Endothelial cell of umbilical vein (primary cell): ENCODE data around the gene NCS1. TPM values are rescaled to one million over a fixed set of nuclear protein-coding genes. Genes with fewer than 3 reads are reported as not detected.

Experiments used
- BruUV-seq: library from RNA; stranded (reverse); fragments of 400-500 nt; replicated peaks from 2 replicates; lab custom pipeline; 2021; lab: Mats Ljungman, UMichigan
- CTCF ChIA-PET: fragments of 300-600, 350-600 bp; sonication (Branson Sonifier 250); formaldehyde crosslinking; loops from one replicate; lab custom pipeline; 2021; ENCODE audit warnings: antibody characterized with exemption, inconsistent platforms; lab: Charles Lee
- POLR2A ChIA-PET: fragments of 300-600, 350-600 bp; sonication (Branson Sonifier 250); formaldehyde crosslinking; loops from one replicate; lab custom pipeline; 2021; ENCODE audit warnings: antibody characterized with exemption, inconsistent platforms; lab: Charles Lee
- DNase-seq: peaks from one replicate; pipeline ENCODE4 v3.0.0-alpha.2; 2011; ENCODE audit warnings: low read depth, low spot score
- FAIRE-seq: peaks from 2 replicates; lab custom pipeline; 2011; peaks lifted over from hg19 to GRCh38; lab: Jason Lieb, UNC
- H2AFZ ChIP-seq: 2 replicates; pipeline ENCODE4 v1.6.0; 2012; ENCODE audit warnings: low read depth, low read length, control low read depth, inconsistent platforms
- H3K27ac ChIP-seq: 2 replicates; pipeline ENCODE4 v1.5.1; 2011; ENCODE audit warnings: low read depth, mild to moderate bottlenecking, control low read depth, low read length, moderate library complexity; ENCODE audit not compliant: insufficient read depth
- H3K27me3 ChIP-seq, 2 experiments: 2 replicates each; pipeline versions ENCODE4 v1.6.0 to v1.6.1; 2011; ENCODE audit warnings: low read length in 2 of 2, mixed read lengths in 1 of 2; ENCODE audit not compliant: control insufficient read depth in 2 of 2, insufficient read depth in 2 of 2
- H3K36me3 ChIP-seq, 2 experiments: 2 replicates in 1 of 2; 3 replicates in 1 of 2; pipeline ENCODE4 v1.5.1; 2011; ENCODE audit warnings: low read length in 2 of 2, mild to moderate bottlenecking in 1 of 2, moderate library complexity in 1 of 2; ENCODE audit not compliant: control insufficient read depth in 2 of 2, insufficient read depth in 2 of 2; ENCODE audit errors: extremely low read depth in 1 of 2
- H3K4me1 ChIP-seq: 3 replicates; pipeline ENCODE4 v1.5.1; 2011; ENCODE audit warnings: mild to moderate bottlenecking, low read length; ENCODE audit not compliant: control insufficient read depth, insufficient read depth; ENCODE audit errors: extremely low read depth
- H3K4me2 ChIP-seq: 2 replicates; pipeline ENCODE4 v1.6.1; 2011; ENCODE audit warnings: low read length, control low read depth, mixed read lengths; ENCODE audit not compliant: insufficient read depth
- H3K4me3 ChIP-seq, 3 experiments: fragments of 200-600 bp in 1 of 3; sonication (generic), shearing (Covaris generic) in 1 of 3; replicated peaks in 1 of 3; 2 replicates each; pipeline ENCODE4 v1.5.1; 2011 to 2016; ENCODE audit warnings: control low read depth in 3 of 3, low read length in 3 of 3, mild to moderate bottlenecking in 2 of 3, inconsistent platforms in 1 of 3, low read depth in 1 of 3, moderate library complexity in 1 of 3; ENCODE audit not compliant: insufficient read depth in 1 of 3
- H3K79me2 ChIP-seq: 2 replicates; pipeline ENCODE4 v1.6.0; 2012; ENCODE audit warnings: low read length, inconsistent platforms; ENCODE audit not compliant: control insufficient read depth, insufficient read depth
- H3K9ac ChIP-seq: replicated peaks from 2 replicates; pipeline ENCODE3; 2011; ENCODE audit warnings: low read length, control low read depth; ENCODE audit not compliant: insufficient read depth; ENCODE audit errors: extremely low read depth
- H3K9me1 ChIP-seq: replicated peaks from 3 replicates; pipeline ENCODE4 v1.6.0; 2011; ENCODE audit warnings: mild to moderate bottlenecking, low read length; ENCODE audit not compliant: control insufficient read depth, insufficient read depth; ENCODE audit errors: extremely low read depth
- H3K9me3 ChIP-seq: replicated peaks from 2 replicates; pipeline ENCODE4 v1.5.1; 2012; ENCODE audit warnings: low read length, inconsistent platforms; ENCODE audit not compliant: control insufficient read depth, insufficient read depth
- H4K20me1 ChIP-seq: replicated peaks from 2 replicates; pipeline ENCODE3; 2011; ENCODE audit warnings: mild to moderate bottlenecking, low read length; ENCODE audit not compliant: control insufficient read depth, insufficient read depth; ENCODE audit errors: extremely low read depth
- CTCF ChIP-seq, 2 donors: IDR thresholded peaks; 1 replicate in 1 of 2; 2 replicates in 1 of 2; pipeline ENCODE4 v1.5.1; 2011; ENCODE audit warnings: low read length in 2 of 2, mild to moderate bottlenecking in 2 of 2, moderate library complexity in 2 of 2, control low read depth in 1 of 2, inconsistent platforms in 1 of 2, low read depth in 1 of 2; ENCODE audit not compliant: insufficient read depth in 1 of 2; ENCODE audit errors: extremely low read depth in 1 of 2
- EZH2 ChIP-seq: IDR thresholded peaks from 2 replicates; pipeline ENCODE4 v1.6.1; 2012; ENCODE audit warnings: borderline replicate concordance, low read depth, mild to moderate bottlenecking, moderate library complexity, low read length, inconsistent platforms; ENCODE audit not compliant: severe bottlenecking
- FOS ChIP-seq: IDR thresholded peaks from 2 replicates; pipeline ENCODE4 v1.6.1; 2011; ENCODE audit warnings: mild to moderate bottlenecking, low read length, moderate library complexity, borderline replicate concordance; ENCODE audit not compliant: insufficient read depth
- GATA2 ChIP-seq: IDR thresholded peaks from 2 replicates; pipeline ENCODE4 v1.7.0; 2011; ENCODE audit warnings: low read depth, mild to moderate bottlenecking, moderate library complexity, mixed read lengths, low read length; ENCODE audit not compliant: insufficient read length, insufficient read depth
- JUN ChIP-seq: IDR thresholded peaks from 2 replicates; pipeline ENCODE4 v1.6.1; 2011; ENCODE audit warnings: borderline replicate concordance, low read depth; ENCODE audit not compliant: insufficient read length, insufficient read depth
- MAX ChIP-seq: IDR thresholded peaks from 2 replicates; pipeline ENCODE4 v1.6.1; 2011; ENCODE audit not compliant: insufficient read depth, insufficient read length
- MYC ChIP-seq: IDR thresholded peaks from one replicate; pipeline ENCODE4 v1.6.1; 2011; ENCODE audit warnings: mild to moderate bottlenecking, low read depth, low read length
- POLR2A ChIP-seq: IDR thresholded peaks from 2 replicates; pipeline ENCODE4 v1.6.1; 2012; ENCODE audit warnings: low read depth, mild to moderate bottlenecking, control low read depth, low read length
- POLR2AphosphoS5 ChIP-seq: IDR thresholded peaks from 2 replicates; pipeline ENCODE4 v1.6.1; 2012; ENCODE audit warnings: low read depth, mild to moderate bottlenecking, control low read depth, low read length, moderate library complexity; ENCODE audit not compliant: insufficient read depth
- dilution Hi-C: fragments of 300-500 bp; cut with MboI; formaldehyde crosslinking; loops from one replicate; pipeline ENCODE4 v1.15.0; 2019; ENCODE audit warnings: low sequenced_read_pairs; ENCODE audit not compliant: extremely low pct_ligation_motif_present
- intact Hi-C: fragments of 100-400 bp; cut with micrococcal nuclease; formaldehyde crosslinking; loops from one replicate; pipeline ENCODE4 v1.10.0; 2022
- polyA plus RNA-seq, 4 experiments: library from polyadenylated mRNA; depleted of rRNA in 3 of 4; stranded (reverse) in 3 of 4; unstranded in 1 of 4; fragments of >200 nt; gene quantifications; 2 replicates each; pipeline versions ENCODE4 v1.2.1 to v1.2.3, GENCODE V29; 2011 to 2012; ENCODE audit warnings: missing spikeins in 1 of 4
- total RNA-seq: library from RNA; stranded (reverse); gene quantifications from 2 replicates; pipeline ENCODE4 v1.2.3, GENCODE V29; 2021

The NCS1 gene
- total and polyA plus RNA-seq, 2 donors (not counting 3 experiments of a cell fraction or from before 2014, with no cell fraction given): 53.6 to 77.4 TPM

GRCh38 chr9:130201399-130201873 lies 29.2 kb downstream of the NCS1 start:
- Histone ChIP-seq H3K4me1 (peaks cover 3% of the 10 kb centered on the region), H3K4me2 (no peak overlapping the region), H2AFZ (no peak overlapping the region), H3K79me2 (peaks cover 9% of the 10 kb centered on the region), H3K27me3 (no peaks in the 10 kb centered on the region), H3K36me3 (no peaks in the 10 kb centered on the region), H3K4me3 (no peak overlapping the region), H3K9me3 (no peaks in the 10 kb centered on the region), H4K20me1 (no peaks in the 10 kb centered on the region), H3K9ac (no peak overlapping the region), H3K9me1 (no peaks in the 10 kb centered on the region), H3K27ac (no peak overlapping the region)
- POLR2A ChIA-PET: no interaction called here
- no peak for FAIRE-seq
- dilution Hi-C loops (no loop called here), intact Hi-C loops (no loop called here)
- CTCF ChIA-PET: no interaction called here
- BruUV-seq: no TSS peak
- no peak for TF ChIP-seq POLR2AphosphoS5
- no peak for TF ChIP-seq MYC
- no peak for TF ChIP-seq FOS
- no peak for TF ChIP-seq CTCF (IDR thresholded peaks at IDR 0.05; ENCODE audit: extremely low read depth in 1 of 2, insufficient read depth in 1 of 2, low read depth in 1 of 2, low read length in 2 of 2)
- no peak for TF ChIP-seq MAX
- no peak for TF ChIP-seq GATA2
- TF ChIP-seq POLR2A: no peak
- no peak for TF ChIP-seq JUN
- no peak for TF ChIP-seq EZH2
- DNase-seq: no peak
